NCI-H2196 (cell line): ENCODE results near the gene UQCR11.
A peak's percentile ranks its signal among the peaks of the same experiment; 100 is the strongest.
"Not testable (repeated sequence)": the region's sequence is repeated elsewhere in the genome, so short reads cannot be mapped to it uniquely, and the experiment has no call there.

ENCODE experiments used
- DNase-seq: peaks from one replicate; lab custom pipeline; 2025; ENCODE audit not compliant: unreplicated experiment; lab: John Stamatoyannopoulos, UW

UQCR11 gene

DNA sequence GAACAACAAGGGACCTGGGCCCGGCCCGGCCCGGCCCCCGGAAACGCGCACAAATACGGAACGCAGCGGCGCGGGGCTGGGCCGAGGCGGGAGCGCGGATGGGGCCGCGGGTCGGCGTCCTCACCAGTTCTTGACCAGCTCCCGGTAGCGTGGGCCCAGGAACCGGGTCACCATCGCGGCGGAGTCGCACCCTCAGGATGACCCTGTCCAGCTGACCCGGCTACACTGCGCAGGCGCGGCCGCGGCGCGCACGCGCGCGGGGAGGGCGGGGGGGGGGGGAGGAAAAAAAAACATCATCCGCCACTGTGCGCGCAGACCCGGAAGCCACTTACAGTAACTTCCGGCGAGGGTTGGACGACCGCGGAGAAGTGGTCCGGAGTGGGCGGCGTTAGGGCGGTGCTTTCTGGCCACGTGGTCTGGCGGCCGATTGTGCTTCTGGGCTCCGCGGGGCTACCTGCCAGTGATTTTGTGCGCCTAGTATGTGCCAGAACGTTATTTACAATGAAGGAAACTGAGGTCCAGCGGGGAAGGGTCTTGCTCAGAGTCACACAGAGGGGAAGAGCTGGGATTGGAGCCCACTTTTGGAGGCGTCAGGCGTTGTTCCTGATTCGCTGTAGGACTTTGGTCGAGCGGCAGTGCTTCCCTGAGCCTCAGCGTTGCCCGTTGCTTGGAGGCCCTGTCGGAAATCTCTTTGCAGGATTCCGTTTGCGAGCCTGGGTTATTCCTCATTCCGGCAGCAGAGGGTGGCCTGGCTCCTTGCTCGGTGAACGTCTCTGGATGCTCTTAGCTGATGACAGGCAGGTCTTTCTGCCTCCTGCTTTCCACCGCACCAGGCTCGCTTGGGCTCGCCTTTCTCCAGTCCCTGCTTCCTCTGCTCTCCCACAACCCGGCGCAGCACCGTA, at the start of gene UQCR11:
UQCR11 (minus strand) TSS at position 227 of the 902 bp plus-strand sequence; CDS start at position 174, 53 bp downstream.
- DNase-seq = peak; percentile 93

DNA sequence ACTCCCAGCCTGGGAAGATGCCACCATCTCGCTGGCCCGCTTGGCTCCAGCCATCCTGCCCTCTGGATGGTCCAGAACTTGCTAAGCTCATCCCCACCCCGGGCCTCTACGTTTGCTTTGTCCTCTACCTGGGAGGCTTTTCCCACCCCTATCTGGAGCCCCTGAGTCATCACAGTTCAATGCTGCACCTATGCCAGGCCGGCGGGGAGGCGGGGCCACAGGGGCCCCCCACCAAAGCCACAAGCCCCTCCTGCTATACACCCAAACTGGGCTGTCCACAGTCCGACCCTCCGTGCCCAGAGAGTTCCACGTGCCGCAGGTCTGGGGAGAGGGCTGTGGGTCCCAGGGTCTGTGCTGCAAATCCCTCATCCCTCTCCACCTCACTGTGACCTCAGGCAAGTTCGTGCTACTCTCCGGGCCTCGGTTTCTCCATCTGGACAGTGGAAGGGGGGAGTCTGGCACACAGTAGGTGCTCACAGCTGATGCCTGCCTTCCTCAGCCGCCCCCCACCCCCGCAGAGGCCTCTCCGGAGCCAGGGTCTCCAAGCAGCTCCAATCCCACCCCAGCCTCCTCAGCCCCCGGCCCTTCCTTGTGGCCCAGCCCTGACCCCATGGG, 49.0 kb upstream of the UQCR11 start:
- DNase-seq = no peak

DNA sequence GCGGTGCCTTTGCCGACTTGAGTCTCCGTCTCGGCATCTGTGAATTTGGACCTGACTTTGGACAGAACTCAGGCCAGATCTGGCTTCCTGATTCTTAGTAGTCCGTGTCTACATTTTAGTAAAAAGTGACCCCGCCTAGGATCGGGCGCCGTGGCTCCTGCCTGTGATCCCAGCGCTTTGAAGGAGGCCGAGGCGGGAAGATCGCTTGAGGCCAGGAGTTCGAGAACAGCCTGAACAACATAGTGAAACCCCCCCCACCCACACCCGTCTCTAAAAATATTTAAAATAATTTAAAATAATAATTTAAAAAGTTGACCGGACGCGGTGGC, 48.0 kb upstream of the UQCR11 start:
- DNase-seq = no peak

DNA sequence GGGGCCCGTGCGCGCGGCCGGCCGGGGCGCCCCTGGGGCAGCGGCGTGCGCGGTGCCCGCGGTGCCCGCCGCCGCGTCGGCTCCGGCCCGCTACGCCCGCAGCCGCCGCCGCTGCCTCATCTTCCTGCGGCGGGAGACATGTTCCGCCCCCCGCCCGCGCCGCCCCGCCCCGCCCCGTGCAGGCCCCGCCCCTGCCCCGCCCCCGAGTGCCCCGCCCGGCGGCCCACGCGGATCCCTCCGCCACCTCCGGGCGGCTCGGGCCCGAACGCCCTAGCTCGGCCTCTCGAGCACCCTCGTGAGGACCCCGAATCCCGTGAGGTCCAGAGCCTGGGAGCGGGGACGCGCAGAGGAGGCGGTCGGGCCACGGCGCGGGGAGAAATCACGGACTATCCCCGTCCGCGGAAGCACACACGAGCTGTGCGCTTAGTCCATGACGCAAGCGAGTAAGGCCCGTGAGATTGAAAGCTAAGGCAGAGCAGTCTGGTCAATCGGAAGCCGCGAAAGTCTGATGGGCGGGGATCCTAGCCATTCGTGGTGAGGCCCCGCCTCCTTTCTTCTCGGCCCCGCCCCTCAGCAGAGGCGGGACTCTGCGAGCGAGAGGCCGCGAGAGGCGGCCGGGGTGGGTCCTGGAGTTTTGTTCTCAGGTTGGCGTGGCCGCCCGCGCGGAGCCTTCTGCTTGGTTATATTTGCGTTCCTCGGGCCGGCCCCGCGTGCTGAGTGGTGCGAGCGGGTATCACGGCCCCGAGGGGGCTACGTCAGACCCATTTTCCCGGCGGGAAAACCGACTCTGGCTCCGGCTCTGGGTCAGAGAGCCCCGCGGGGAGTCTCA, 47.4 kb upstream of the UQCR11 start, which contains the start of gene TCF3:
TCF3 (minus strand) TSS at position 145 of the 829 bp plus-strand sequence. CDS start 2,367 bp downstream, outside the sequence.
- peak; percentile 98 for DNase-seq

DNA sequence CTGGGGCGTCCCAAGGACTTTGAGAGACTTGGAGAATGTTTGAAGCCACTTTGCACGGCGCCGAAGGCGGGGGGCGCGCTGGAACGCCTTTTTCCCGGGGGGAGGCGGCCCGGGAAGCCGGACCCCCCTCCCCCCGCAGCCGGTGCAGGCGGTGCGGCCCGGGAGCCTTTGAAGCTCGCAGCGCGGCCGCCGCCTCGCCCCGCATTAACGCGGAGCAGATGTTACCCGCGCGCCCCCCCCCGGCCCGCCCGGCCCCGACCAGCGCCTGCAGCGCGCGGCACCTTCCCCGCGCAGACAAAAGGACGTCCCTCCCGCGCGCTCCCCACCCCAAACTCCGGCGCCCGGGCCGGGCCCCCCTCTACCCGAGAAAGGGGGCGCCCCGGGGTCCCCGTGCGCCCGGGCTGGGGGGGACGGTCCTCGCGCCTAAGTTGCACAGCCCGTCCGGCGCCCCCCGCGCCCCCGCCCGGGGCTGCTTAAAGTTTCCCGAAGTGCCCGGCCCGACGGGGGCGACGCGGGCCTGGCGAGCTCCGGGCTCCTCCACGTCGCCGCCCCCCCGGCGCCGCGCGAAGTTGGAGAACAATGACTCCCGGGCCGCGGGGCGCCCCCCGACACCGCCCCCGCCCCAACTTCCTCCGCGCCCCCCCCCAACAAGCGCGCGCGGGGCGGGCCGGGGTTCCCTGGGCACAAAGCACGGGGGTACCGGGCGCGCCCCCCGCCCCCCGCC, 46.5 kb upstream of the UQCR11 start:
- DNase-seq = peak; percentile 24

DNA sequence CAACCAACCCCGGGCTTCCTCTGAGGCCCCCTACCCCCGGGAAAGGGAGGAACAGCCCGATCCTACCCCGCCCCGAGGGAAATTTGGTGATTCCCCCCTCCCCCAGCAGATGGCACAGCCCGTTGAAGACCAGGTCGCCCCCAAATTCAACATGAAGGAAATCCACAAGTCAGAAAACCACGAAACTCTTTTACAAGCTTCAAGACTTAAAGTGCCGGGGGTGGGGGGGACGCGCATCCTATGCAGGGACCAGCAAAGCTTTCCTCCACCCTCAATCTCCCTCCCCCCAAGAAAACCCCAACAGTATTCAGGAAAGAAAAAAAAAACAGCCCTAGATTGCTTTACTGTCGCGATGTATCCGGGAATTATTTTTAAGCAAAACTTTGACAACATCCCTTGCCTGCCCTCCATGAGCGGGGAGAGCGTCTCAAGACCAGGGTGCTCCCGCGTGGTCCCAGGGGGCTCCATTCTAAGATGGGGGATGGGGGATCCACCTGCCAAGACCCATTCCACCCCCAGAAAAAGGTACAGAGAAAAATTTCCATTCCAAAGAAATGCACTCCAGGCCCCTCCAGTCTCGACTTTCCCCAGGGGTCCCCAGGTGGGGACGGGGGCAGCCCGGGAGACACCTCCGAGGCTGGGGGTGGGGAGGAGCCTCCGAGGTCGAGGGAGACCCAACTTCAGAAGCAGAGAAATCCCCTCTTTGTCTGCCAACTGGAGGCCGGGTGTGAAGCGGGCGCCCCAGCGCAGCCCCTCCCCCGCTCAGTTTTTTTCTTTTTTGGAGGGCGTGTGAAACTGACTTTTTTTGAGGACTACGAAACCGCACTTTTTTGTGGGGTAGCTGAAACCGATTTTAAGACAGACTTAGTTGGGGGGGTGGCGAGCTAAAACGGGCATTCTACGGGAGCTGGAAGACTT, 45.6 kb upstream of the UQCR11 start:
- DNase-seq = no peak

DNA sequence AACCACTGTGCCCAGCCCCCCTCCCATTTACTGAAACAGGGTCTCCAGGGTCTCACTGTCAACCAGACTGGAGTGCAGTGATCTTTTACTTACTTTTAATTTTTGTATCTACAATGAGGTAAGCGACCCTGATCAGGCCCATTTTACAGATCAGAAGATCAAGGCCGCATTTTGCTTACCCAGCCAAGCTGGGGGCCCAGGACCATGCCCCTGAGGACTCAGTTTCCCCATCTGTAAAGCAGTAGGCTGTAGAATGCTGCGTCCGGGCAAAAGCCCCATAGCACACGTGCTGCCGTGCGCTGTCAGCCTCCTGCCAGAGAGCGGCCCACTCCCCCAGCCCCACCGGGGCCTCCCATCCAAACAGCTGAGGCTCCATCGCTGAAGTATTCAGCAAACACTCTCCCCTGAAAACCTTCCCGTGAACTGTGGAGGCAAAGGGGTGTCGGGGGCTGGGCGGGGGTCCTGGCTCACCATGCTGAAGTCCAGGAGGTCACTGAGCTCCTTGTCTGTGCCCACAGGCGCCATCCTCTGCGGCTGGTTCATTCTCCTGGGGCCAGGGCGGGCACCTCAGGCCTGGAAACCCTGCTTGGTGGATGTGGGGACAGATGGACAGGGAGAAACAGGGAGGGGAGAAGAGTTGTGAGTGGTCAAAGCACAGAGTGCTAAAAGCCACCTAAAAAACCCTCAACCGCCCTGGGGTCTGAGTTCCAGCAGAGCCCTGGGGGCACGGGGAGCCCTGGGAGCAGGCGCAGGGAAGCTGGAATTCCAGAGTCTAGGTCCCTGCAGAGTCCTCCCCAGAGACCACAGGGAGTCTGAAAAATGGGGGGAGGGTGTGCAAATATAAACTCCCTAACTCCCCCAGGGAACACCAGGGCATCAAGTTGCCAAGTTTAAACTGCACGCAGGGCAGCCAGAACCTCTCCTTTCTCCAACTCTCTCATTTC, 44.7 kb upstream of the UQCR11 start:
- no peak for DNase-seq

DNA sequence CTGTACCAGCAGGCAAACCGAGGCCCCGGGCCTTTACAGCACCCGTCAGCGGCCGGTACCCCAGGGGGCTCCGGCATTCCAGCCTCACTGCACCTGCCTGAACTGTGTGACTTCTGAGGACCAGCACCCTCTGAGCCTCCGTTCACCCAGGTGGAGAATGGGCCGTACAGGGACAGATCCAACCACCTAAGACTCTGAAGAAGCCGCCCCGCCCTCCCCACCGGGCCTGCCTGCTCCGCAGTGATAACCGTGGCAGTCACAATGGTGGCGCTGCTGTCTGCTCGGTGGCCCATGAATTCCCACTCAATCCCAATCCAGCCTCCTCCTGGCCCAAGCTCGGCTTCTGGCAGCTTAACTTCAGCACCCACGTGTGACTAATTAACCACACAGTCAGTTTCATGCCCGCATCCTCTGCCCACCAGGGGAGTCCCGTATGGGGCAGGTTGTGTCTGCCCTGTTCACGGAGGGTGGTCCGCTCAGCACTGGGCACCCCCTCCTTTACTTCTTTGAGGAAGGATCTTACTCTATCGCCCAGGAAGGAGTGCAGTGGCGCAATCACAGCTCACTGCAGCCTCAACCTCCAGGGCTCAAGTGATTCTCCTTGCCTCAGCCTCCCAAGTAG, 43.8 kb upstream of the UQCR11 start:
- DNase-seq = no peak

DNA sequence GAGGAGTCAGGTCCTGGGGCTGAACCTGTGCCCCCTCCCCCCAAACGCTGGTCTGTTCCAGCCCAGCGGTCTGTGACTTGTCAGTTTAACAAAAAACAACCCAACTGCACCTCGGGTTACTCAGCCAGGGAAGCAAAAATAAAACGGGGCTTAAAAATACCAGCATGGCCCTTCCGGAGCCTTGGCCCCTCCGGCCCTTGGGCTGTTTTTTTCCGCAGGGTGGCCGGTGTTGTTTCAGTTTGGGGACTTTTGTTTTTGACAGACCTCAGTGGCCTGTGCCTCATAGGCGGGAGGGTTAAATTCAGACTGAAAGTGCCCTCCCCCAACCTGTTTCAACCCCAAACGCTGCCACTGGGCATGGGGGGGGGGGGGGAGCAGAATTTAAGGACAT, 43.2 kb upstream of the UQCR11 start:
- DNase-seq = no peak

DNA sequence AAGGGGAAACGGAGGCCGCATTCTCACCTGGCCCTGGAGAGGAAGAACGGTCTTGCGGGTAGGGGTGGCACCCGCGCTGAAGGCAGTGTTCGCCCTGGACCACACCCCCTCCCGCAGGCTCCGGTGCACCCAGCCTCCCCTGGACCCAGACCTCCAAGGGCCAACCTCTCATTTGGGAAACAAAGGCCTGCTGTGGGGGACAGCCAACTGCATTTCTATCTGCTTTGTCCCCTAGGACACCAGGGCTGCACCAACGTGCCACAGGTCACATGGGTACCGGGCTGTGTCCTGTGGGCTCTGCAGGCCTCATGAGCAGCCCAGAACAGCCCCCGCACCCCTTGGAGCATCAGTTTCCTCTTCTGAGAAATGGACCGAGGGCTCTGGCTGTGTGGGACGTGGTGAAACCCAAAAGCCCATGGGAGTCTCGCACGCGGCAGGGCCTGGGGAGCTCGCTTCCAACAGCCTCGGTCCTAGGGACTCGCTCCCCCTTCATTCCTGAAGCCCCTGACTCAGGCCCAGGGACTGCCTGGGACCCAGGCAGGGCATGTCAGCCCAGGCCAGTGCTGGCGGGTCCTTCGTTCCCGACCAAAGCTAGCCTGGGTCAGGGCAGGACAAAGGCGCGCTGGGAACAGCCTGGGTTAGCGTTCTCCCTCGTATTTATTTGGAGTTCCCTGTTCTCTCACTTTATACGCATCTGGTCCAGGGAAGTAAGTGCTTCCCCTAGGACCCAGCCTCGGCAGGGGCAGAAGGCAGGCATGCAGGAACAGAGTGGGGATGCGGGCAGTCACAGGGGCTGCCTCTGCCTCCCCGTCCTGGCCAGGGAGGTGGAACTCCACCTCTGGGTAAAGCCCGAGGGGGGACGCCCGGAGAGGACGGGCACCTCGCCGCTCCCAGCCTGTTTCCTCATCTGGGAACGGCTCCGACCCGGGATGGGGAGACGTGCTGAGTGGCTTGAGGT, 42.5 kb upstream of the UQCR11 start:
- no peak for DNase-seq

DNA sequence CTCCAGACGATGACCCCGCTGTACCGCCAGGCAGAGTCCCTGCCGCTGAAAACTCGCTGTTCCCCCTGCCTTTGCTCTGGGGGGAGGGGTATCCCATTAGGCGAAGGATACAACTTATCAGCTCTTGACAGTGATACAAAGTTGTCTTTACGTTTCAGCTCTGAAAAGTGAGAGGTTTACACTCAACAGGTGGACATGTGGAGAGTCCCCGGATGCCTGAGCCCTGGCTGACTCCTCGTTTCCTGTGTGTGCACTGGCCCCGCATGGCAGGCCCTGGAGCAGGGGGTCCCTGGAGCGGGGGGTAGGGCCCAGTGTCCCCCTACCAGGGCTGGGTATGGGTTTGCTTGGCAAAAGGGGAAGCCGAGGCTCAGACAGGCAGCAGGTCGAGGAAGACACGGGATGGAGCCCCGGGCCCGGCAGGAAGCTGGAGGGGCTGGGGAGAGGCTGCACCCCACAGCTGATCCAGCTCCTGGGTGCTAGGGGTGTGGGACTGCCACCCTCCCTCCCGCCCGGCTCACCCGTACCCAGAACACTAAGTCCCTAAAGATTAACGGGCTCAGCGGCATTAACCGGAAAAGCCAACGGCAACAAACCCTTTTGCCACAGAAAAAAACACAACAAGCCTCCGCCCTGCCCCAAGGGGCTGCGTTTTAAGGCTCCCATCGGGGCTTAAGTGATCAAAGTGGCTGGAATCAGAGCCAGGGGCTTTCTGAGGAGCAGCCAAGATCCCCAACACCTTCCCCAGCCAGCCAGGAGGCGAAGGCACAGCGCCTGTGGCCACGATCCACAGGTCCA, 41.6 kb upstream of the UQCR11 start:
- DNase-seq = no peak

DNA sequence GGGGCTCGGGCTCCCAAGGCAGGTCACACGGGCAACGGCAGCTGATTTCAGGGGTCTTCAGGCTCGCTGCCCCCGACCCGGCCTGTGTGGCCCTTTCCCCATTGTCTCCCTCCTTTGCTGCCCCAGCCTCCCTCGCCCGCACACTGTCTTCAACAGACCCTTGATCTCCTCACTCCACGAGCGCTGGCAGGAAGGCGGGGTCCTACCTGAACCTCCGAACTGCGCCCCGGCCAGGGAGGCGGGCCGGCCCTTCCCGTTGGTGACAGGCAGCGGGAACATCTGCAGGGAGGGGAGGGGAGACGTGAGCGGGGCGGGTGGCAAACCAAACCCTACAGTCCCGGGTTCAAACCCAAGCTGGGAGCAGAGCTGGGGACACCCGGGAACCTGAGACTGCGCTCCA, 40.9 kb upstream of the UQCR11 start:
- DNase-seq = no peak

DNA sequence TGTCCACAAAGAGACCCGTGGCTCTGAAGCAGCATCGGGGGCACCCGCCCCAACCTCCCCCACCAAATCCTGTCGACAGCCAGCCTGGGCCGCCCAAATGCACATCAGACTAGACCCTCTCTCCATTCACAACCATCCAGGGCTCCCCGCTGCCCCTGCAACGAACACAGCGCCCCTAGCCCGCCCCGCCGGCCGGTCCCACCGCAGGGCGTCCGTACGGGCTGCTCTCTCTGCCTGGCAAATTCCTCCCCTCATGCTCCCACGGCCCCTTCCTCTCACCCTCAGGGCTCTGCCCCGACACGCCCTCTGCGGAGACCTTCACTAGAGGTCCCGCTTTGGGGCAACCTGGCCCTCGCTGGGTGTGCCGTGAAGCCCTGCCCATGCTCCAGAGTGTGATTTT, 40.0 kb upstream of the UQCR11 start:
- no peak for DNase-seq

DNA sequence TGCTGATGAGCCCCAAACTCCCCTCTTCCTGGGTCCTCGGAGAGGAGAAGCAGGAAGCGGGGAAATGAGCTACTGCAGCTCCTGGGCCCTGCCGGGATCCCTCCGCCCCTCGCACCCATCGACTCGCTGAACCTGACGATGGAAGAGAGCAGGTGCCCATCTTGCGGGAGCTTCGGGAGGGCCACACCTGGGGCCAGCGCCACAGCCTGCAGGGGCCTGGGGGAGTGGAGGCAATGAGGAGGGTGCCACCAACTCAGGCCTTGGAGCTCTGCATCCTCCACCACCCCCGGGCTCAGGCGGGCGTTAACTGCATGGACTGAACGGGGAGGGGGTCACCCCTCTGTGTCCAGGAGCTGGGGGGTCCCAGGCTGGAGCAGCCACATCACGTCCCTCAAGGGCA, 38.8 kb upstream of the UQCR11 start:
- no peak for DNase-seq

DNA sequence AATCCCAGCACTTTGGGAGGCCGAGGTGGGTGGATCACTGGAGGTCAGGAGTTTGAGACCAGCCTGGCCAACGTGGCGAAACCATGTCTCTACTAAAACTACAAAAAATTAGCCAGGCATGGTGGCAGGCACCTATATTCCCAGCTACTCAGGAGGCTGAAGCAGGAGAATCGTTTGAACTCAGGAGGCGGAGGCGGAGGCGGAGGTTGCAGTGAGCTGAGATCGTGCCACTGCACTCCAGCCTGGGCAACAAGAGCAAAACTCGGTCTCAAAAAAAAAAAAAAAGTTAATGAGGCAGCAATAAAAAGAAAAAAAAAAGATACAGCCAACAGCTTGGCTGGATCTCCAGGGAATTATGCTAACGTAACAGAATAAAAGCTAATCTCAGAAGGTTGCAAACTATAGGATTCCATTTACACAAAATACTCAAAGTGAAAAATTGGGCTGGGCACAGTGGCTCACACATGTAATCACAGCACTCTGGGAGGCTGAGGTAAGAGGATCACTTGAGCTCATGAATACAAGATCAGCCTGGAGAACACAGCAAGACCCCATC, 35.7 kb upstream of the UQCR11 start:
- not testable (repeated sequence) for DNase-seq
